A549 (cell line): ENCODE data around the gene CAMP. TPM values are rescaled to one million over a fixed set of nuclear protein-coding genes. Genes with fewer than 3 reads are reported as not detected.

Experiments
- ATAC-seq, 2 experiments: fragments of 200-7000 bp in 1 of 2; fragments of >200 bp in 1 of 2; cut with Nextera tagmentation in 1 of 2; cut with Tn5 transposase in 1 of 2; 3 replicates each; pipeline versions ENCODE4 v1.8.0 to v1.9.1; 2018 to 2020; ENCODE audit warnings: mild to moderate bottlenecking in 1 of 2, moderate library complexity in 1 of 2
- CTCF ChIA-PET: fragments of 300-600 bp; sonication (Branson Sonifier 250); formaldehyde crosslinking; extraction: SDS; loops from one replicate; lab custom pipeline; 2021; ENCODE audit warnings: antibody characterized with exemption, inconsistent platforms; lab: Yijun Ruan, JAX
- POLR2A ChIA-PET: fragments of 350-600 bp; formaldehyde crosslinking; extraction: SDS; loops from one replicate; lab custom pipeline; 2021; ENCODE audit warnings: antibody characterized with exemption, inconsistent platforms; lab: Yijun Ruan, JAX
- DNase-seq, 2 experiments: peaks; one replicate each; pipeline versions ENCODE4 v3.0.0 to v3.0.0-alpha.2; 2011 to 2016; ENCODE audit warnings: low read depth in 1 of 2, low spot score in 1 of 2
- FAIRE-seq: peaks from 2 replicates; lab custom pipeline; 2011; peaks lifted over from hg19 to GRCh38; lab: Jason Lieb, UNC
- H3K27ac ChIP-seq, 2 experiments: fragments of >200 bp; sonication (Bioruptor Twin); formaldehyde crosslinking; 3 replicates each; pipeline ENCODE4 v1.5.1; 2016 to 2017
- H3K4me1 ChIP-seq: fragments of >200 bp; sonication (Bioruptor Twin); formaldehyde crosslinking; 3 replicates; pipeline ENCODE4 v1.6.1; 2016
- H3K4me2 ChIP-seq: fragments of >200 bp; sonication (Bioruptor Twin); formaldehyde crosslinking; 3 replicates; pipeline ENCODE4 v1.6.1; 2016
- H3K4me3 ChIP-seq: fragments of >200 bp; sonication (Bioruptor Twin); formaldehyde crosslinking; 3 replicates; pipeline ENCODE4 v1.5.1; 2016
- H3K9me3 ChIP-seq: fragments of >200 bp; sonication (Bioruptor Twin); formaldehyde crosslinking; 3 replicates; pipeline ENCODE4 v1.6.1; 2016
- CBX2 ChIP-seq: fragments of 200-600 bp; sonication (generic); IDR thresholded peaks from 2 replicates; pipeline ENCODE4 v1.6.1; 2016; ENCODE audit warnings: low read depth, mild to moderate bottlenecking, borderline replicate concordance
- CHD2 ChIP-seq: fragments of 150-350 bp; IDR thresholded peaks from 2 replicates; pipeline ENCODE4 v1.6.1; 2014; ENCODE audit warnings: low read length; ENCODE audit not compliant: partially characterized antibody
- CHD4 ChIP-seq: fragments of 200-600 bp; sonication (generic); IDR thresholded peaks from 2 replicates; pipeline ENCODE4 v1.6.1; 2016; ENCODE audit warnings: antibody characterized with exemption, mild to moderate bottlenecking, borderline replicate concordance
- CTCF ChIP-seq: fragments of >200 bp; sonication (Bioruptor Twin); formaldehyde crosslinking; IDR thresholded peaks from 3 replicates; pipeline ENCODE4 v1.5.1; 2016
- E2F6 ChIP-seq: IDR thresholded peaks from 2 replicates; pipeline ENCODE4 v1.6.1; 2012; ENCODE audit warnings: low read depth, borderline replicate concordance
- EHF ChIP-seq: fragments of 250-450 bp; sonication (Bioruptor Pico); IDR thresholded peaks from 2 replicates; pipeline ENCODE4 v1.5.0; 2020; ENCODE audit warnings: mild to moderate bottlenecking
- EHMT2 ChIP-seq: fragments of 200-600 bp; sonication (generic); IDR thresholded peaks from 2 replicates; pipeline ENCODE4 v1.6.1; 2016; ENCODE audit warnings: antibody characterized with exemption, low read depth, mild to moderate bottlenecking, moderate library complexity
- ELK1 ChIP-seq: fragments of 150-350 bp; IDR thresholded peaks from 2 replicates; pipeline ENCODE4 v1.6.1; 2014; ENCODE audit warnings: low read depth, mild to moderate bottlenecking, low read length
- FOSL2 ChIP-seq, 2 experiments: fragments of 450-650 bp in 1 of 2; fragments of >200 bp in 1 of 2; sonication (Bioruptor Twin) in 1 of 2; formaldehyde crosslinking; IDR thresholded peaks; 2 replicates each; pipeline versions ENCODE4 v1.5.0 to v1.6.1; 2016 to 2020; ENCODE audit warnings: mild to moderate bottlenecking in 1 of 2, moderate library complexity in 1 of 2
- GATA3 ChIP-seq: IDR thresholded peaks from 2 replicates; pipeline ENCODE4 v1.6.1; 2012; ENCODE audit warnings: borderline replicate concordance
- HDAC2 ChIP-seq: fragments of 200-600 bp; sonication (generic); IDR thresholded peaks from 2 replicates; pipeline ENCODE4 v1.6.1; 2016
- HES2 ChIP-seq: fragments of >200 bp; sonication (Bioruptor Twin); formaldehyde crosslinking; IDR thresholded peaks from 2 replicates; pipeline ENCODE4 v1.6.1; 2016
- HEYL ChIP-seq: fragments of 250-450 bp; sonication (Bioruptor Pico); IDR thresholded peaks from 2 replicates; pipeline ENCODE4 v1.8.0; 2021; ENCODE audit warnings: mild to moderate bottlenecking, moderate library complexity
- HMGXB4 ChIP-seq: fragments of 250-450 bp; sonication (Bioruptor Pico); IDR thresholded peaks from 2 replicates; pipeline ENCODE4 v1.5.0; 2021; ENCODE audit warnings: mild to moderate bottlenecking, moderate library complexity, borderline replicate concordance
- HOXA7 ChIP-seq: fragments of 250-450 bp; sonication (Bioruptor Pico); IDR thresholded peaks from 2 replicates; pipeline ENCODE4 v1.5.0; 2020; ENCODE audit warnings: mild to moderate bottlenecking, moderate library complexity
- HOXB13 ChIP-seq: fragments of 250-450 bp; sonication (Bioruptor Pico); IDR thresholded peaks from 2 replicates; pipeline ENCODE4 v1.5.0; 2020; ENCODE audit warnings: low read depth, mild to moderate bottlenecking, moderate library complexity
- HOXB5 ChIP-seq: fragments of 250-450 bp; sonication (Bioruptor Pico); IDR thresholded peaks from 2 replicates; pipeline ENCODE4 v1.5.0; 2020; ENCODE audit warnings: mild to moderate bottlenecking, moderate library complexity
- JUN ChIP-seq, 2 experiments: fragments of >200 bp; sonication (Bioruptor Twin); formaldehyde crosslinking; IDR thresholded peaks; 2 replicates in 1 of 2; 3 replicates in 1 of 2; pipeline ENCODE4 v1.6.1; 2016 to 2017
- KDM1A ChIP-seq: fragments of 200-600 bp; sonication (generic); IDR thresholded peaks from 2 replicates; pipeline ENCODE4 v1.6.1; 2016; ENCODE audit warnings: low read depth, mild to moderate bottlenecking
- MAZ ChIP-seq: fragments of 150-350 bp; IDR thresholded peaks from 2 replicates; pipeline ENCODE4 v1.6.1; 2014; ENCODE audit warnings: antibody characterized with exemption, low read depth, low read length, borderline replicate concordance
- NPAS2 ChIP-seq: fragments of 250-450 bp; sonication (Bioruptor Pico); IDR thresholded peaks from 2 replicates; pipeline ENCODE4 v1.8.0; 2022; ENCODE audit warnings: mild to moderate bottlenecking, moderate library complexity, borderline replicate concordance
- POLR2AphosphoS2 ChIP-seq: conservative IDR thresholded peaks from 2 replicates; pipeline ENCODE4 v1.6.1; 2012; ENCODE audit warnings: low read length, improper control_type of control experiment, inconsistent platforms
- RAD21 ChIP-seq, 2 experiments: fragments of >200 bp in 1 of 2; sonication (Bioruptor Twin) in 1 of 2; formaldehyde crosslinking in 1 of 2; IDR thresholded peaks in 1 of 2; conservative IDR thresholded peaks in 1 of 2; 2 replicates in 1 of 2; 3 replicates in 1 of 2; pipeline ENCODE4 v1.6.1; 2012 to 2018; ENCODE audit warnings: inconsistent platforms in 1 of 2
- SMC3 ChIP-seq: fragments of >200 bp; sonication (Bioruptor Twin); formaldehyde crosslinking; IDR thresholded peaks from 3 replicates; pipeline ENCODE4 v1.6.1; 2018; ENCODE audit warnings: inconsistent platforms
- ZSCAN20 ChIP-seq: fragments of 250-450 bp; sonication (Bioruptor Pico); IDR thresholded peaks from 2 replicates; pipeline ENCODE4 v1.8.0; 2022; ENCODE audit warnings: mild to moderate bottlenecking, moderate library complexity
- WGBS: methylation state at CpG from one replicate; pipeline ENCODE4 v1.1.6; 2017; ENCODE audit errors: missing lambda C conversion rate; 5-methylcytosine and 5-hydroxymethylcytosine counted together
- polyA plus RNA-seq, 4 experiments: library from polyadenylated mRNA; depleted of rRNA in 3 of 4; stranded (reverse); fragments of >200 nt; fragmentation: RNase III in 1 of 4; extraction: RNeasy Plus Mini Kit Qiagen cat#74134 plus additional on column Dnase treatment in 1 of 4; gene quantifications; 2 replicates in 3 of 4; 3 replicates in 1 of 4; pipeline ENCODE4 v1.2.3, GENCODE V29; 2011 to 2017

CAMP gene
- polyA plus RNA-seq, 2 of the 4 experiments (the other 2 are of a cell fraction): not detected

GRCh38 chr3:48232232-48232631 is 8.9 kb downstream of the CAMP start:
- 61% methylated on average over 4 of the region's 4 CpGs for WGBS
- H3K4me2 ChIP-seq: no peak overlapping the region; the same call in 2 of the 3 replicates
- POLR2A ChIA-PET: no interaction called here
- FAIRE-seq: no peak
- TF ChIP-seq HOXB13 (CRISPR knock-in tag) (no peak), ELK1 (no peak), GATA3 (no peak), POLR2AphosphoS2 (no peak), ZSCAN20 (CRISPR knock-in tag) (no peak), MAZ (no peak), EHF (CRISPR knock-in tag) (no peak), HMGXB4 (CRISPR knock-in tag) (no peak), HDAC2 (no peak), NPAS2 (no peak), KDM1A (no peak), E2F6 (no peak), FOSL2 (IDR thresholded peaks at IDR 0.05) (no peak), FOSL2 (CRISPR knock-in tag; IDR thresholded peaks at IDR 0.05) (no peak), CHD4 (no peak), EHMT2 (no peak), JUN (IDR thresholded peaks at IDR 0.05) (no peak), HOXA7 (CRISPR knock-in tag) (no peak), CHD2 (no peak), HEYL (CRISPR knock-in tag) (no peak), CBX2 (no peak)
- TF ChIP-seq, all 56 proteins: peak for 0
- Histone ChIP-seq H3K4me1 (no peaks in the 10 kb centered on the region), H3K4me3 (no peak overlapping the region), H3K9me3 (no peaks in the 10 kb centered on the region), H3K27ac (no peak overlapping the region)
- CTCF ChIA-PET: interaction anchor here (0.7 to 4.7 kb wide), 9 partner anchors 8 to 317 kb away, joined by 3 to 33 read pairs (median 3); partner anchors contain the start of genes CDC25A and ZNF589
- ATAC-seq (no peak), DNase-seq (no peak)

- TF ChIP-seq SMC3: peak; percentile 26; the same call in 1 of the 3 replicates
- TF ChIP-seq CTCF: peak; percentile 51
- no peak for TF ChIP-seq HOXB5 (CRISPR knock-in tag)
- TF ChIP-seq HES2: no peak
- peak; percentile 44 to 67; a peak in 4 of 5 replicates for TF ChIP-seq RAD21 (conservative IDR thresholded peaks at IDR 0.05 in 1 of 2, IDR thresholded peaks at IDR 0.05 in 1 of 2)
- FAIRE-seq (no peak), DNase-seq (peak; percentile 62 to 71), ATAC-seq (peak; percentile 99 to 100)
- Histone ChIP-seq H3K4me2 (peak overlapping the region; percentile 73), H3K27ac (peak overlapping the region; percentile 43 to 64; a peak in 4 of 6 replicates), H3K4me1 (no peaks in the 10 kb centered on the region), H3K9me3 (no peaks in the 10 kb centered on the region), H3K4me3 (0 out of 3 replicates have a peak overlapping the region, but pooled peaks have one; percentile 21)
- POLR2A ChIA-PET: no interaction called here
- CTCF ChIA-PET: interaction anchor here (0.7 to 4.7 kb wide), 9 partner anchors 8 to 316 kb away, joined by 3 to 33 read pairs (median 3); partner anchors contain the start of gene ZNF589
- WGBS: 28% methylated on average over 6 of the region's 6 CpGs
Observed at GRCh38 chr3:48232734-48233133, 9.4 kb downstream of the CAMP start.
